Measurements from ENCODE around the gene TGM2.

TGM2 gene

DNA sequence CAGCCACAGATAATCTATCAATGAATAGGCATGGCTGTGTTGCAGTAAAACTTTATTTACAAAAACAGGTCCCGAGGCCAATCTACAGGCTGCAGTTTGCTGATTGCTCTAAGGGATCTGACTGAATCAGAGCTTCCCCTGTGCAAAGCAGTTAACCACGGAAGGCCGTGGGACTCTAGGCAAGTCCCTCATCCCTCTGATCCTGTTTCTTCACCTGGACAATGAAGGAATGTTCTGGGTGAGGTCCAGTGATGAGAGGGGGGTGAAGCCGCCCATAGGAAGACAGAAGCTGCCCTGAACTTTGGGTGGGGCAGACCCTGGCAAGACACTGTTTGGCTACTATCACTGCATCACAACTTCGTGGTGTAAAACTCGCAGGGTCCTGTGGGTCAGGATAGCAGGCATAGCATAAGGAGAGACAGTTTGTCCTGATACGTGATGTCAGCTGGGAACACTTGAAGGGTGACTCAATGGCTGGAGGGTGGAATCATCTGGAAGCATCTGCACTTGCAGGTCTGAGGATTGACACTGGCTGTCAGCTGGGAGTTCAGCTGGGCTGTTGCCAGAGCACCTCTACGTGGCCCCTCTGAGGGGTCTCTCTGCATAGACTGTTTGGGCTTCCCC lies 33.3 kb upstream of the TGM2 start:
- DNase-seq: no peak

DNA sequence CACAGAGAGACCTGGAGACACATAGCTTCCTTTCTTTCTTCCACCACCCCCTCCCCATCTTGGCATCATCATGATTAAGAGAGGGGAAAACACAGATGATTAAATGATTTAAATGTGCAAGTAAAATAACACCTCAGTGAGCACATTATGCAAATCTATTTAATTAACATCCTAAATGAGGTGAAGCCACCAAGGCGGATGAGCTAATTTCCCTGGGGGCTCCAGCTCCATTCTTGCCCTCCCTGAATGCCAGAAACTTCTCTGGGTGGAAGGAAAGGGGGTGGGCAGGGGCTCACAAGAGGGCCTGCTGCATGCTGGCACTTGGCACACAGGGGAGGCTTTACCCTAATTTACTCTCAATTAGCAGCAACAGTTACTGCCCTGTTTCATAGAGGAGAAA lies 32.5 kb upstream of the TGM2 start:
- no peak for DNase-seq

DNA sequence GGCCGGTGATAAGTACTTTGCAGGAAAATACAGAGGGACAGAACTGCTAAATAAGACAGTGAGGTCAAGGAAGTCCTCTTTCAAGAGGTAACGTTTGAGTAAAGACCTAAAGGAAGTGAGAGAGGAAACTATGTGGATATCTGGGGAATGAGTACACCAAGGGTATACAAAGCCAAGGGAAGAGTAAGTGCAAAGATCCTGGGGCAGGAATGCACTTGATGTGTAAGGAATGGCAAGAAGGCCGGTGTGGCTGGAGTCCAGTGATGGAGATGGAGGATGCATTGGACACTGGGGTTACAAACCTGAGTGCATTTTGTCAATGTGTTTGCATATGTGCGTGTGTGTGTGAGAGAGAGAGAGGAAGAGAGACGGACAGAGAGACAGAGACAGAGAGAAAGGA lies 32.1 kb upstream of the TGM2 start:
- no peak for DNase-seq

DNA sequence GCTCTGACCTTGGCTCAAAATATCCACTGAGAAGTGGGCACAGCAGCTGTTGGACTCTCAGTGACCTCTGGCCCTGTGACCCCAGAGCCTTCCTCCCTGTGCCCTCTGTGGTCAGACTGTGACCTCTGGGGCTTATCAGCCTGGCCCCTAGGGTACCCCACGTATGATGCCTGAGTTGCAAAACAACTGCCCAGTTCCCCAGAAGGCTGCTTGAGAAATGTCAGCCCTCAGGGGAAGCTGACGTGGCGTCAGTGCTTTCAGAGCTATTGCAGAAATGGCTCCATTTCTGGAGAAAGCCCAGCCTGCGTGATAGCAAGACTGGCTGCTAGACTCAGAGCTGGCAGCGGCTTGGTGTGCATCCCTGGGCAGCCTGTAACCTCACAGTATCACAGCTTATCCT lies 31.5 kb upstream of the TGM2 start:
- peak; percentile 96 for DNase-seq

DNA sequence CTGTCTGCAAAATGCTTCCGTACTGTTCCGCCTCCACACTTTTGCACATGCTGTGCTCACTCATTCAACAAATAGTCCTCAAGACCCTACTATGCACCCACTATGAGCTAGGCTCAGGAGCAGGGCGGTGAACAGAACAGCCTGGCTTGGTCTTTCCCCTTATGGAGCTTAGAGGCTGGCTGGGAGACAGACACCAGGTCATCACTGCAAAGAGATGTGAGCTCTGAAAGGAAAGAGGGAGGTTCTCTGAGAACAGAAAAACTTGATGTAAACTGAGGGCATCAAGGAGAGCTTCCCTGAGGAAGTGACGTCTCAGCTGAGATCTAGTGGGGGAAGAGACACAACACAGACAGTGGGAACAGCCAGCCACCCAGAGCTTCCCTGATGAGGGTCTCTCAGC lies 31.0 kb upstream of the TGM2 start:
- no peak for DNase-seq

DNA sequence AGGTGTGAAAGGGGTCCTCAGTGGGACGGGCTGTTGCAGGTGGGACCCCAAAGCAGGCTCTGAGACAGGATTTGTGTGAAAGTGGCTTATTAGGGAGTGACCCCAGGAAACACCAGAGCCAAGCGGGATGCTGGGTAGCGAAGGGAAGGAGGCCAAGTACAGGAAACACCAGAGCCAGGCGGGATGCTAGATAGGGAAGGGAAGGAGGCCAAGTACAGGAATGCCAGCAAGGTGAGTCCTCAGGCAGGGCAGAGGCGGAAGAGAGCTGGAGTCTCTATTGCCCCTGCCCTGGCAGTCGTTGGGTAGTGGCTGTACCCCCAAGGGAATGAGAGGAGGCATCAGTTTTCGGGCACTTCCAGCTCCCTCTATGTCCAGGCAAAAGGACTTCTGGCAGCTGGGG lies 30.5 kb upstream of the TGM2 start:
- no peak for DNase-seq

DNA sequence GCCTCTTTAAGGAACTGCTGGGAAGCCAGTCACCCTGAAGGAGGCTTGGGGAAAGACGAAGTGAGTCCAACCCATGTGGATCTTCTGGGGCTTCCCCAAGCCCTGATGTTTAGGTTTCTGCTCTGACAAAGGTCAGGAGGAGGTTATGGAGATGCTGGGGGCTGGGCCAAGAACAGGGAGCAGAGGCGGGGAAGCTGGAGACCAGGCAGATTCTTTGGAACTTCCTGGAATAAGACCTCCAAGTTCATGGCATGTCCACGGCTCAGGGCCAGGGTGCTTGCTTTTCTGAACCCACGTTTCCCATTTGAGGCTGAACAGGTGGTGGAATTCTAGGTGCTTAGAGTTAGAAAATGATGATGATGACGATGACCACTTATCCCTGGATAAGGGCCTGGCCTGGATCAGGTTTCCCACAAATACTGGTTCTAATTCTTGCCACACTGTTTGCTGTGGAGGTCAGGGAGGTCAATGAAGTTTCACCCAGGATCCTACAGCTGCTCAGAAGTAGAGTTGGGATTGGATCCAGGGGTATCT lies 30.0 kb upstream of the TGM2 start:
- DNase-seq: no peak

DNA sequence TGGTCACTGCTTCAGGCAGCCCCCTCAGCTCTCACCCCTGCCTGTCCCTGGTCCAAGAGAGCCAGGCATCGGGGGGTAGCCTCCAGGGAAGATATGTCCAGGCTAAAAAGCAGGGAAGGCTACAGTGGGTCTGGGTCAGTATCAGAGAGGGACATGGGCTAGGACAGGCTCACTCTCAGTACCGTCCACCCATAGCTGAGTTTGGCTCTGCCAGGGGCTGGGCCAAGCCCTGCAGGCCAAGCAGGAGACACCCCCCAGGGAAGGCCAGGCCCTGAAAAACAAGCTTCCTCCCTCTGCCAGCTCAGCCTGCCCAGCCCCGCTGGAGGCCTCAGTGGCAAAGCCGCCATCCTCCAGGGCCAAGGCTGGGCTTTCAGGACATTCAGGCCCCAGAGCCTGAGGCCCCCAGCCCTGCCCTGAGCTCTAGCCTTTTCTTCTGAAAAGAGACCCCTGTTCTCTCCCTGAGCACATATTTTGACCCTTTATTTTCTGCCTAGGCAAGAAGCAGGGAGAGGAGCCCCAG lies 28.6 kb upstream of the TGM2 start:
- no peak for DNase-seq

DNA sequence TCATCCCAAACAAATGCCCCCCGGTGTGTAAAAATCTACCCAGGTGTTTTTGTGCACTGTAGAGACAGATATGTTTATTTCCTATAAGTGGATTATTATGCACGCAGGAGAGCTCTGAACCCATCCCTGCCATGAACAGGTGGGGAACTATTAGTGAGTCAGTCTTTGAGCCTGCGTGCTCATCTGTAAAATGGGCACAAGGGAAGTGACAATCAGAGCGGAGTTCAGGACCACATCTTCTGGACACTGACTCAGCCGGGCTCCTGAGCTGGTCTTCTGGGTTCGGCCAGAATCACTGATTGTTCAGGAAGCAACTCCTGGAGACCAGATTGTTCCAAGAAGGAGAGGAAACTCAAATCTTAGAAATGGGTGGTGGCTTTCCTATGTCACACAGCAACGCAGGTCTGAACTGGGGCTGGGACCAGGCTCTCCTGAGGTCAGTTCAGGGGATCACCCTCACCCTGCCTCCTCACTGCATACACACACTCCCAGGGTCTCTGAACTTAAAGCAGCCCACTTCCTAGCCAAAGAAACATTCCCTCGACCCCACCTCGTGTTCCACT lies 27.3 kb upstream of the TGM2 start:
- DNase-seq: no peak

DNA sequence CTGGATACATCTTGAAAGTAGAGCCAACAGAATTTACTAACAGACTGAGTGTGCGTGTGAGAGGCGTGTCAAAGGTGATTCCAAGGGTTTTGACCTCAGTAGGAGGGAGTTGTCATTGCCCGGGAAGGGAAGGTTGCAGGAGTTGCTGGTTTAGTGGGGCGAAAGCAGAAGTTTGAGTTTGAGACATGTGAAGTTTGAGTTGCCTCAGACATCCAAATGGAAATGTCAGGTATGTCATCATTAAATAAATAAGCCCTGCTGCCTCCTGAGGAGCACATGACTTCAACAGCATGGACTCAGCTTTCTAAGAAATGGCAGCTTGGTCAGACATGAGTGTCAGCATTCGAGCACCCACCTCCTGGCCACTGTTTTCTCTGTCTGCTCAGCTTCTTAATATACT lies 26.6 kb upstream of the TGM2 start:
- no peak for DNase-seq

DNA sequence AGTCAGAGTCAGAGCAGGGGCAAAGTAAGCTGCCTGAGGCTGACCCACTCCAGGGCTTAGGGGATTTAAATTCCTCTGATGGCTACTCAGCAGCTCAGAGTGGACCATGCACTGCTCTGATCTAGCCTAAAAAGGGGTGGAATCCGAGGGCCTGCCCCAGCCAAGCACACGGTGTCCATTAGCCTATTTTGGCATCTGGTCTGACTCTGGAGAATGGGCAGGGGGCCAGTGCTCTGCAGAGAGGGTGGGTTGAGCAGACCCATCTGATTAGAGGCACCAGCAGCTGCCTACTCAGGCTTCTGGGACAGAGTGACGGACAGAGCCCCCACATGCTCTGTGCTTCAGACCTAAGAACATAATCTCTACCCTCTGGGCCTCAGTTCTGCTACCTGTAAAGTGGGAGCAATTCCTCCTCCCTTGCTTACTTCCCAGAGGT lies 25.9 kb upstream of the TGM2 start:
- DNase-seq: no peak

DNA sequence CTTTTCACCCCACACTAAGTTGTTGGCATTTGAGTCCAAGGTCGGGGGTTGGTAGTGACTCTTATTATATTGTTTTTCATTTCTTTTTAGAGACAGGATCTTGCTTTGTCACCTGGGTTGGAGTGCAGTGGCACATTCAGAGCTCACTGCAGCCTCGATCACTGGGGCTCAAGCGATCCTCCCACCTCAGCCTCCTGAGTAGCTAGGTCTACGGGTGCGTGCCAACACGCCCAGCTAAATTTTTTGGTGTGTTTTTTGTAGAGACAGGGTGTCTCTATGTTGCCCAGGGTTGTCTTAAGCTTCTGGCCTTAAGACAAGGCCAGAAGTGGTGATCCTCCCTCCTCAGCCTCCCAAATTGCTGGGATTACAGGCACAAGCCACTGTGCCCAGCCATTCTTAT lies 25.1 kb upstream of the TGM2 start:
- no peak for DNase-seq

DNA sequence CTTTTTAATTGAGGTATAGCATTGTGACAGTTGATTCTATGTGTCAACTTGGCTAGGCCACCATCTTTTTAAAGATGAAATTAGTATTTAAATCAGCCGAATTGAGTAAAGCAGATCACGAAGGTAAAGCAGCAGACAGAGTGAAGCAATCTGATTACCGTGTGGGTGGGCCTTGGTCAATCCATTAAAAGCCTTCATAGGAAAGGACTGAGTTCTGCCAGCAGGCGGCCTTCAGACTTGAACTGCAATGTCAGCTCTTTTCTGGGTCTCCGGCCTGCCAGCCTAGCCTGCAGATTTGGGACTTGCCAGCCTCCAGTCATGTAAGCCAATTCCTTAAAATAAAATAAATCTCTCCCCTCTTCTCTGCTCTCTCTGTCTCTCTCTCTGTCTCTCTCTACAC lies 22.4 kb upstream of the TGM2 start:
- DNase-seq: peak; percentile 12

DNA sequence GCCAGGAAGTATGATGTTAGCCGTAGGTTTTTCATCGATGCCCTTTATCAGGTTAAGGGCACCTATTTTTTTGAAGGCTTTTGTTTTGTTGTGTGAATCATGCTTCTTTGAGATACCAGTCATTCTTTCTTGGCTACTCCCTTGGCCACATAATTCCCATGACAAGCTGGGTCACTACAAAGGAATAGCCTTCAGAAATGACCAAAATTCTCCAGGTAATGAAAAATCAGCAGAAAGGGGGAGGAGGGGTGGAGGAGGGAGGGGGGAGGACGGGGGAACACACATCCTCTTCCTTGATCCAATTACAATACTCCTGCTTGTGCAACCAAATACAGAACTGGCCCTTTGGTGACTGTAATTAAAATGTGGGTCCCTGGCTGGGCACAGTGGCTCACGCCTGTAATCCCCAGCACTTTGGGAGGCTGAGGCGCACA lies 21.7 kb upstream of the TGM2 start:
- DNase-seq: peak; percentile 7

DNA sequence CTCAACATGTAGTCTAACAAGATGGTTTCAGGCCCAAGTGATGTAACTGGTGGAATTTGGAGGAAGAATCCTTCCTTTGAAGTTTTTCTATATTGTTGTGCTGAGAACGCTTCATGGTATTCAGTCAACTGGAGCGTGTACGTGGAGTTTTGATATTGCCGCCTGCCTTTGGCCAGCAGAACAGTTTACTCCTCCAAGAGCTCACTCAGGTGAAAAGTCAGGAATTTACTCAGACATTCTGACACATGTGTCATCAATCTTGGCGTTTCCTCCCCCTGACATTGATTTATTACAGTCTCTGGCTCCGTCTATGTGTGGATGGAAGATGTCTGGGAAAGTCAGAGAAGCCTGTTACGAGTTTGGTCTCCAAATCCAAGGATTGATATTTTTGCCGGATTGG lies 19.0 kb upstream of the TGM2 start:
- no peak for DNase-seq

DNA sequence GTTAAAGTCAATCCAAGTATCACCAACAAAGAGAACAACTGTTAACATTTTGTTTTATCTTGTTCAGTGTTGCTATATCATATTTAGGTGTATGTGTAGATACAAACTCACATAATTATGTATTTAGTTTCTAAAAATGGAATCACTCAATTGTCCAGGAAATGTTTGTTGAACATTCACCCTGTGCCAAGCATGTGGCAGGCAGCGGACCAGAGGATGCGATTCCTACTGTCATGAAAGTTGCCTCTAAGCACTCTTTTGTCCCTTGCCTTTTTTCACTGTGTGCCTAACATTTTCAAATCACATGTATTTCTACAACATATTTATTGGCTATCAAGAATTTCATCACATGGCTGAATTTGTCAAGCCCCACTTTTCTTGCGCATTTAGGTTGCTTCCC lies 16.9 kb upstream of the TGM2 start:
- DNase-seq: no peak

DNA sequence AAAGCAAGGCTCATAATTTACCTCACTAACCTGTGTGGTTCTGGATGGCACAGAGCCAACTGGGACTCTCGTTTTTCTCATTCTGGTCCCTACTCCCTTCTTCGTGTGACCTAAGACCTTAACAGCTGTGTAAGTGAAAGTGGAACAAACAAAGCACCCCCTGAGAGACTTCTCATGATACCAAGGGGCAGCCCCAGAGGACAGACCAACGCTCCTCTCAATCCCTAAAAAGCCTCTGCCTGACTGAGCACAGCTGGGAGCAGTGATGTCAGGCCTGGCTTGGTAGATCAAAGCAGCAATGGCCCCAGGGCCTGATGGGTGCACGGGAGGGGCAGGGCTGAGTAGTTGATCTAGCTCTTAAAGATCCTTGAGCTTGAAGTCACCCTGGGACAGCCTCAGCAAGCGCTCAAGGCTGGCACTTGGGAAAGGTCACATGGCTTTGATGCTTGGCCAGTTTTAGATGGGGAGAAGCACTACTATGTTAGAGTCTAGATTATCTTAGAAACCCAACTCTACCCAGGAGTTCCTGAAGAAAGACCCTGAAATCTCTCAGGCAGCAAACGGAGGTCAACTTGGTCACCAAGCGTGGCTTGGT lies 16.2 kb upstream of the TGM2 start:
- no peak for DNase-seq

DNA sequence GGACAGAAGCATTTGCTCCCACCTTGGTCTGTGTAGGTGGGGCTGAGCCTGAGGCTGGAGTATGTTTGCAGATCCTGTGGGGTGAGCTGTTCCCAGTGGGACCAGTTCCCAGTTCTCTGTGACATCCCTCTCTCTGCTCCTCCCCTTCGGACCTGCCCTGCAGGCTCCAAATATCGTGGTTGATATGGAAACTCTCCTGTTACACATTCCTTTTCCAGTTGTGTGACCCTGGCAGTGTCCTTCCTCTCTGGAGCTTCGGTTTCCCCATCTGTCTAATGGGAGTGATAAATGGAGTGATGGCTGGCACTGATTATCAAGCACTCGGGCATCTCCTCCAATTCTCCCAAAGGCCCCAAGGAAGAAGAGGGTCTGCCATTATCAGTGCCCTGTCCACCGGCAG lies 15.7 kb upstream of the TGM2 start:
- DNase-seq: no peak

DNA sequence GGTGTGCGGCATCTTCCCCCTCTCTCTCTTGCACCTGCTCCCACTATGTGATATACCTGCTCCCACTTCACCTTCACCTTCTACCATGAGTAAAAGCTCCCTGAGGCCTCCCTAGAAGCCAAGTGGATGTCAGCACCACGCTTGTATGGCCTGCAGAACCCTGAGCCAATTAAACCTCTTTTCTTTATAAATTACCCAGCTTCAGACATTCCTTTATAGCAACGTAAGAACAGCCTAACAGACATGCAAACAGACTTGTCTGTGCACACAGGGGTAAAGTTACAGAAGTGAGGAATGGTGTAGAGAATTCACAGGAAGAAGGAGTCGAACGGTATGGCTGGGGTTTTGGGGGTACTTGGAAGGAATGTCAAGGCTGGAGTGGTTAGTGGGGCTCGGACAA lies 14.8 kb upstream of the TGM2 start:
- DNase-seq: no peak

DNA sequence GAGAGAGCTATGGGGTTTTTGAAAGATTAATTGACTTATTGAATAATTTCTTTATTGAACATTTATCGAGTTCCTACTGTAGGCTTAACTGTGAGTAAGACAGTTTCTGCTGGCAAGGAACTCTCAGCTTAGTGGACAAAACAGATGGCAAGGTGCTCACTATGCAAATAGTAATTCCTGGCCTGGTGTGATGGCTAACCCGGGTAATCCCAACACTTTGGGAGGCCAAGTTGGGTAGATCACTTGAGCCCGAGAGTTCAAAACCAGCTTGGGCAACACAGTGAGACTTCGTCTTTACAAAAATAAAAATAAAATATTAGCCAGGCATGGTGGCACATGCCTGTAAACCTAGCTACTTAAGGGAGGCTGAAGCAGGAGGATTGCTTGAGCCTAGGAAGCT lies 13.5 kb upstream of the TGM2 start:
- no peak for DNase-seq

DNA sequence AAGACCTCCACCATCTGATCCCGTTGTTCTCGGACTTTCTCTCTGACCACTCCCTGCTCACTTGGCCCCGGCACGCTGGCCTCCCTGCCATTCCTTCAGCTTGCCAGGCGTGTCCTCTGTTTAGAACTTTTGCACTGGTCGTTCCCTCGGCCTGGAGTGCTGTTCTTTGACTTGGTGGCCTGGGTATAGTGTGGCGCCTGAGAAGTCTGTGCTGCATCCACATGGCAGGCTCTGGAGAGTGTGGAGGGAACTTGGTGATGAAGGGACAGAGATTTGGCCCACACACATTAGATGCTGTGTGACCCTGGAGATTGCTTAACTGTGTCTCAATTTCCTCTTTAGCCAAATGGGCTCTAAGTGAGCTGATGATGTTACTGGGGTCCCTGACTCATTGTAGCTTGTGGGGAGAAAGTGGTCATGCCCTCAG lies 13.0 kb upstream of the TGM2 start:
- DNase-seq: peak; percentile 81

DNA sequence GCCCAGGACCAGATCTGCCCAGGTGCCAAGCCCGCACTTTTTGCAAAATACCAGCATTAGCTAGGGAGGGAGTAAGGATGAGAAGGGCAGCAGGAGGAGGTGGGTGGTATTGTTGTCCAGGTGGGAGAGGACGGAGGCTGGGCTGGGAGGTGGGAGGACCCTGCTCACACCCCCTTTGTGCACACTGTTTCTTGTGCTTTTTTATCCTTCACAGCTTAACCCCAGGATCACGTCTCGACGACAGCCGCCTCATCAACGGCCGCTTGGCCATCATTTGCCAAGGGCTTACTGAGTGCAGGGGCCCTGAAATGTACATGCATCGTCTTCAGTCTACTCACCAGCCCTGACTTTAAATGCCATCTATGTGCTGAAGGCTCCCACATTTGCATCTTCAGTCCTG lies 12.1 kb upstream of the TGM2 start:
- no peak for DNase-seq

DNA sequence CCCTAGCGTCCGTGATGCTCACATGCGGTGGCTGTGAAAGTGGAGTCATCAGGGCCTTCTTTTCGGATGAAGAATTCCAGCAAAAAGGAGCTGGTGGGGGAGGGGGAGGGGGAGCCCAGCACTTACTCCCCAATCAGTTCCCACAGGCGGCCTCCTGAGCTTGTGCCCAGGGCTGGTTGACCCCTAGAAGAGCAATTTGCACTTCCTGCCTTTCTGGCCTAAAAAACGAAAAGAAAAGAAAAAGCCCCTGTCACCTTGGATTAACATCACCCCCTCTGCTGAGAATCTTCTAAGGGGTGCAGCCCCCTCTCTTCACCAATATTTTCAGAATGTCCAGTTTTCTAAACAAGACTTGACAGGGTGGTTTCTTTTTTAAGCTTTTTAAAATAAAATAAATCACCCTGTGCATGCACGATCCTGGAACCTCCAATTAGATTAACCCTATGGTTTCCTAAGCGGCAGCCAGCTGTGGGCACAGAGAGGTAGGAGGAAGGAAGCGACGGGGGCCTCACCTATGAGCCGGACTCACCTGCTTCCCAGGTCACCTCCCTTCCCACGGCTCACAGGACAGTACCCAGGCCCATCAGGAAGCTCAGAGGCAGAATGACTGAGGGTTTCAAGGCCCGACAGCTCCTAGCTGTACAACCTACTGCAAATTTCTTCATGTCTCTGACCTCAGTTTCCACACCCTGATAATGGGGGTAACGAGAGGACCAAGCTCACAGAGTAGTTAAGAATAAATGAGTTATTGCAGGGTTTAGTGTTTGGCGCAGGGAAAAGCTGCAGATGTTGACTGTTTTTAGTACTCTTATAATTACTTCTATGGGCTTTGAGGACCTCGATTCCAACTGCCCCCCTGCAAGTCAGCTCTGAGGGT lies 10.5 kb upstream of the TGM2 start:
- no peak for DNase-seq

All from MV-4-11 (cell line).